ENCODE results near the gene CCDC57.

CCDC57 gene

GRCh38 chr17:82108496-82108945, 104.1 kb downstream of the CCDC57 start:
- Histone ChIP-seq H3K9ac (ENCODE audit: low read depth, low read length) (no peak overlapping the region), H3K27ac (ENCODE audit: low read length) (no peak overlapping the region)

GRCh38 chr17:82108038-82108437, 104.6 kb downstream of the CCDC57 start:
- no peak for ATAC-seq (ENCODE audit: insufficient read depth, low read depth)
- Histone ChIP-seq H3K9ac (ENCODE audit: low read depth, low read length) (no peak overlapping the region), H3K4me1 (ENCODE audit: insufficient read depth, low read length) (peaks cover 31% of the 10 kb centered on the region), H3K27ac (ENCODE audit: low read length) (no peak overlapping the region), H3K36me3 (ENCODE audit: insufficient read depth, low read length) (peaks cover 8% of the 10 kb centered on the region), H3K4me3 (ENCODE audit: low read depth in 1 of 2, low read length in 2 of 2) (no peak overlapping the region), H3K4me2 (ENCODE audit: insufficient read depth, low read length) (no peak overlapping the region), H3K9me3 (ENCODE audit: insufficient read depth, low read length, severe bottlenecking) (no peaks in the 10 kb centered on the region), H4K20me1 (ENCODE audit: insufficient read depth, low read length) (no peaks in the 10 kb centered on the region), H3K79me2 (ENCODE audit: insufficient read depth, low read length) (peaks cover 9% of the 10 kb centered on the region), H3K27me3 (ENCODE audit: insufficient read depth, low read length, poor library complexity) (no peaks in the 10 kb centered on the region), H2AFZ (ENCODE audit: low read depth, low read length) (no peak overlapping the region)
- no peak for DNase-seq
- TF ChIP-seq CTCF (IDR thresholded peaks at IDR 0.05; ENCODE audit: borderline replicate concordance, extremely low read depth, low read length, poor library complexity, severe bottlenecking) (no peak), EZH2 (IDR thresholded peaks at IDR 0.05; ENCODE audit: borderline replicate concordance, low read depth, low read length, severe bottlenecking) (no peak)

More at GRCh38 chr17:82108496-82108945, 104.1 kb downstream of the CCDC57 start:
- Histone ChIP-seq H3K79me2 (ENCODE audit: insufficient read depth, low read length) (peaks cover 9% of the 10 kb centered on the region), H3K27me3 (ENCODE audit: insufficient read depth, low read length, poor library complexity) (no peaks in the 10 kb centered on the region), H3K36me3 (ENCODE audit: insufficient read depth, low read length) (peaks cover 13% of the 10 kb centered on the region), H3K4me1 (ENCODE audit: insufficient read depth, low read length) (peaks cover 31% of the 10 kb centered on the region), H4K20me1 (ENCODE audit: insufficient read depth, low read length) (no peaks in the 10 kb centered on the region), H3K4me3 (ENCODE audit: low read depth in 1 of 2, low read length in 2 of 2) (no peak overlapping the region), H3K9me3 (ENCODE audit: insufficient read depth, low read length, severe bottlenecking) (no peaks in the 10 kb centered on the region), H2AFZ (ENCODE audit: low read depth, low read length) (no peak overlapping the region), H3K4me2 (ENCODE audit: insufficient read depth, low read length) (no peak overlapping the region)
- DNase-seq: no peak
- ATAC-seq (ENCODE audit: insufficient read depth, low read depth): no peak
- TF ChIP-seq CTCF (IDR thresholded peaks at IDR 0.05; ENCODE audit: borderline replicate concordance, extremely low read depth, low read length, poor library complexity, severe bottlenecking) (no peak), EZH2 (IDR thresholded peaks at IDR 0.05; ENCODE audit: borderline replicate concordance, low read depth, low read length, severe bottlenecking) (no peak)

- DNase-seq: no peak
- ATAC-seq (ENCODE audit: insufficient read depth, low read depth): no peak
Measured at GRCh38 chr17:82107341-82107860, 105.2 kb downstream of the CCDC57 start.

More at GRCh38 chr17:82107341-82107860, 105.2 kb downstream of the CCDC57 start:
- H3K4me1 ChIP-seq (ENCODE audit: insufficient read depth, low read length): peaks cover 31% of the 10 kb centered on the region
- no peaks in the 10 kb centered on the region for H3K27me3 ChIP-seq (ENCODE audit: insufficient read depth, low read length, poor library complexity)
- H4K20me1 ChIP-seq (ENCODE audit: insufficient read depth, low read length): 0 out of 2 replicates have a peak, but pooled peaks cover 3% of the 10 kb centered on the region
- TF ChIP-seq CTCF (IDR thresholded peaks at IDR 0.05; ENCODE audit: borderline replicate concordance, extremely low read depth, low read length, poor library complexity, severe bottlenecking): peak; percentile 44
- no peak for TF ChIP-seq EZH2 (IDR thresholded peaks at IDR 0.05; ENCODE audit: borderline replicate concordance, low read depth, low read length, severe bottlenecking)
- no peaks in the 10 kb centered on the region for H3K9me3 ChIP-seq (ENCODE audit: insufficient read depth, low read length, severe bottlenecking)
- H2AFZ ChIP-seq (ENCODE audit: low read depth, low read length): no peak overlapping the region
- peak overlapping the region; percentile 82 for H3K4me2 ChIP-seq (ENCODE audit: insufficient read depth, low read length)
- peak overlapping the region; percentile 89 for H3K27ac ChIP-seq (ENCODE audit: low read length)
- peaks cover 6% of the 10 kb centered on the region; the same call in 1 of the 2 replicates for H3K36me3 ChIP-seq (ENCODE audit: insufficient read depth, low read length)
- no peak overlapping the region; a peak in 1 of 4 replicates for H3K4me3 ChIP-seq (ENCODE audit: low read depth in 1 of 2, low read length in 2 of 2)
- peak overlapping the region; percentile 68 for H3K9ac ChIP-seq (ENCODE audit: low read depth, low read length)
- peaks cover 9% of the 10 kb centered on the region for H3K79me2 ChIP-seq (ENCODE audit: insufficient read depth, low read length)
